DOHH2 (cell line): Measurements from ENCODE around the gene OTUD5.

Experiments
- H3F3A ChIP-seq: fragments of 200-600 bp; sonication (generic), shearing (Covaris generic); 2 replicates; pipeline ENCODE4 v1.6.0; 2016; ENCODE audit warnings: antibody characterized with exemption, mild to moderate bottlenecking; ENCODE audit not compliant: control insufficient read depth, insufficient read depth
- H3K27ac ChIP-seq: fragments of 200-600 bp; sonication (generic); 2 replicates; pipeline ENCODE4 v1.5.1; 2014; ENCODE audit warnings: low read depth, mild to moderate bottlenecking, low read length, moderate library complexity
- H3K27me3 ChIP-seq: fragments of 200-600 bp; sonication (generic); 2 replicates; pipeline ENCODE4 v1.6.1; 2014; ENCODE audit warnings: mild to moderate bottlenecking, low read length, mixed read lengths; ENCODE audit not compliant: control insufficient read depth
- H3K36me3 ChIP-seq: fragments of 200-600 bp; sonication (generic); 2 replicates; pipeline ENCODE4 v1.6.1; 2014; ENCODE audit warnings: mild to moderate bottlenecking, low read length, moderate library complexity, mixed read lengths; ENCODE audit not compliant: control insufficient read depth
- H3K4me1 ChIP-seq: fragments of 200-600 bp; sonication (generic); 2 replicates; pipeline ENCODE4 v1.6.1; 2014; ENCODE audit warnings: mild to moderate bottlenecking, low read length, mixed read lengths; ENCODE audit not compliant: control insufficient read depth
- H3K4me2 ChIP-seq: fragments of 200-600 bp; sonication (generic); 2 replicates; pipeline ENCODE4 v1.6.0; 2014; ENCODE audit warnings: mild to moderate bottlenecking, low read length, moderate library complexity
- H3K4me3 ChIP-seq: fragments of 200-600 bp; sonication (generic); 2 replicates; pipeline ENCODE4 v1.5.1; 2014; ENCODE audit warnings: mild to moderate bottlenecking, low read length, mixed read lengths
- H3K79me2 ChIP-seq: fragments of 200-600 bp; sonication (generic); 2 replicates; pipeline ENCODE4 v1.6.1; 2014; ENCODE audit warnings: mild to moderate bottlenecking, low read length, mixed read lengths; ENCODE audit not compliant: control insufficient read depth
- H3K9me2 ChIP-seq: fragments of 200-600 bp; sonication (generic); replicated peaks from 2 replicates; pipeline ENCODE4 v1.6.1; 2014; ENCODE audit warnings: mild to moderate bottlenecking, low read length, mixed read lengths; ENCODE audit not compliant: control insufficient read depth
- H3K9me3 ChIP-seq: fragments of 200-600 bp; sonication (generic); 2 replicates; pipeline ENCODE4 v1.6.1; 2014; ENCODE audit warnings: antibody characterized with exemption, low read length, mixed read lengths; ENCODE audit not compliant: control insufficient read depth, insufficient read depth
- H4K20me1 ChIP-seq: fragments of 200-600 bp; sonication (generic); 2 replicates; pipeline ENCODE4 v1.6.0; 2014; ENCODE audit warnings: low read depth, mild to moderate bottlenecking, antibody characterized with exemption, low read length, moderate library complexity; ENCODE audit not compliant: control insufficient read depth, insufficient read depth
- CTCF ChIP-seq: fragments of 200-600 bp; sonication (generic); IDR thresholded peaks from one replicate; pipeline ENCODE4 v1.5.1; 2014; ENCODE audit warnings: antibody characterized with exemption, mild to moderate bottlenecking, low read depth, low read length; ENCODE audit not compliant: poor library complexity, severe bottlenecking
- EZH2phosphoT487 ChIP-seq: fragments of 200-600 bp; sonication (generic); IDR thresholded peaks from 2 replicates; pipeline ENCODE4 v1.6.1; 2017; ENCODE audit warnings: borderline replicate concordance, mild to moderate bottlenecking, antibody characterized with exemption, low read length, moderate library complexity, mixed read lengths

Gene OTUD5

GRCh38 chrX:48910926-48911411, 46.4 kb downstream of the OTUD5 start:
- Histone ChIP-seq H3K27me3 (no peaks in the 10 kb centered on the region), H4K20me1 (peaks cover 9% of the 10 kb centered on the region; the same call in 1 of the 2 replicates), H3K4me3 (peak overlapping the region; percentile 92), H3K4me2 (peak overlapping the region; percentile 81), H3F3A (0 out of 2 replicates have a peak, but pooled peaks cover 13% of the 10 kb centered on the region), H3K79me2 (peaks cover 34% of the 10 kb centered on the region), H3K9me3 (no peaks in the 10 kb centered on the region), H3K9me2 (no peaks in the 10 kb centered on the region), H3K27ac (peak overlapping the region; percentile 47; the same call in 1 of the 2 replicates), H3K4me1 (peaks cover 17% of the 10 kb centered on the region), H3K36me3 (peaks cover 34% of the 10 kb centered on the region)
- TF ChIP-seq CTCF (no peak), EZH2phosphoT487 (no peak)

- no peaks in the 10 kb centered on the region for H3K9me2 ChIP-seq
- H4K20me1 ChIP-seq, result no peaks in the 10 kb centered on the region
- no peaks in the 10 kb centered on the region for H3K27me3 ChIP-seq
- no peak overlapping the region for H3K4me3 ChIP-seq
- TF ChIP-seq EZH2phosphoT487 (no peak), CTCF (no peak)
- H3F3A ChIP-seq, result 0 out of 2 replicates have a peak, but pooled peaks cover 13% of the 10 kb centered on the region
- H3K36me3 ChIP-seq, result peaks cover 22% of the 10 kb centered on the region
- H3K9me3 ChIP-seq, result no peaks in the 10 kb centered on the region
- peaks cover 13% of the 10 kb centered on the region for H3K4me1 ChIP-seq
- H3K27ac ChIP-seq, result no peak overlapping the region
- peaks cover 22% of the 10 kb centered on the region for H3K79me2 ChIP-seq
- no peak overlapping the region for H3K4me2 ChIP-seq
These were observed 47.6 kb downstream of the OTUD5 start for GRCh38 chrX:48909703-48910294.

- no peak for TF ChIP-seq CTCF
- no peak for TF ChIP-seq EZH2phosphoT487
- Histone ChIP-seq H3K4me2 (no peak overlapping the region), H3K9me3 (no peaks in the 10 kb centered on the region), H3K36me3 (peaks cover 10% of the 10 kb centered on the region), H3K27me3 (no peaks in the 10 kb centered on the region), H3K4me3 (no peak overlapping the region), H3K79me2 (peaks cover 22% of the 10 kb centered on the region), H3K27ac (no peak overlapping the region), H3F3A (0 out of 2 replicates have a peak, but pooled peaks cover 13% of the 10 kb centered on the region), H3K9me2 (no peaks in the 10 kb centered on the region), H3K4me1 (peaks cover 13% of the 10 kb centered on the region), H4K20me1 (no peaks in the 10 kb centered on the region)
These were observed 48.8 kb downstream of the OTUD5 start for GRCh38 chrX:48908600-48908999.
